GM12878 (cell line): Measurements from ENCODE around the gene MUC5AC. TPM values are rescaled to one million over a fixed set of nuclear protein-coding genes. Genes with fewer than 3 reads are reported as not detected.

Experiments used
- ATAC-seq: fragments of 200-7000 bp; cut with Tn5 transposase; 3 replicates; pipeline ENCODE4 v1.9.1; 2020; ENCODE audit warnings: mild to moderate bottlenecking, moderate library complexity
- BruUV-seq: library from RNA; stranded (reverse); fragments of 400-500 nt; replicated peaks from 2 replicates; lab custom pipeline; 2021; lab: Mats Ljungman, UMichigan
- CTCF ChIA-PET: fragments of 300-600 bp; sonication (Branson Sonifier 250); formaldehyde crosslinking; extraction: SDS; loops from one replicate; lab custom pipeline; 2021; ENCODE audit warnings: inconsistent platforms; lab: Yijun Ruan, JAX
- POLR2A ChIA-PET: fragments of 350-600 bp; formaldehyde crosslinking; extraction: SDS; loops from one replicate; lab custom pipeline; 2021; ENCODE audit warnings: inconsistent platforms; lab: Charles Lee
- RAD21 ChIA-PET: fragments of 300-600 bp; sonication (Branson Sonifier 250); formaldehyde crosslinking; loops from one replicate; lab custom pipeline; 2023; ENCODE audit warnings: antibody characterized with exemption; ENCODE audit not compliant: unreplicated experiment; lab: Charles Lee
- SMC1A ChIA-PET: fragments of 300-600 bp; sonication (Branson Sonifier 250); formaldehyde crosslinking; loops from one replicate; lab custom pipeline; 2023; ENCODE audit not compliant: unreplicated experiment, uncharacterized antibody; lab: Charles Lee
- DNase-seq: peaks from one replicate; pipeline ENCODE4 v3.0.0-alpha.2; 2011; ENCODE audit warnings: low read depth, low spot score
- FAIRE-seq: peaks from 3 replicates; lab custom pipeline; 2011; peaks lifted over from hg19 to GRCh38; lab: Jason Lieb, UNC
- H2AFZ ChIP-seq: 2 replicates; pipeline ENCODE4 v1.6.0; 2011; ENCODE audit warnings: low read depth, low read length, control low read depth; ENCODE audit not compliant: control insufficient read depth
- H3K27ac ChIP-seq: 2 replicates; pipeline ENCODE4 v1.5.1; 2011; ENCODE audit warnings: control low read depth; ENCODE audit not compliant: control insufficient read depth, insufficient read depth
- H3K27me3 ChIP-seq, 2 experiments: replicated peaks in 1 of 2; 2 replicates each; pipeline versions ENCODE4 v1.6.0 to v1.6.1; 2011; ENCODE audit warnings: low read length in 1 of 2; ENCODE audit not compliant: control insufficient read depth in 2 of 2, insufficient read depth in 2 of 2
- H3K36me3 ChIP-seq, 2 experiments: 2 replicates each; pipeline ENCODE4 v1.5.1; 2011; ENCODE audit warnings: low read length in 1 of 2; ENCODE audit not compliant: control insufficient read depth in 2 of 2, insufficient read depth in 2 of 2
- H3K4me1 ChIP-seq: 2 replicates; pipeline ENCODE4 v1.6.1; 2011; ENCODE audit warnings: mild to moderate bottlenecking, low read length, moderate library complexity, mixed read lengths; ENCODE audit not compliant: control insufficient read depth, insufficient read depth
- H3K4me2 ChIP-seq: 2 replicates; pipeline ENCODE4 v1.6.0; 2011; ENCODE audit warnings: control low read depth; ENCODE audit not compliant: control insufficient read depth, insufficient read depth
- H3K4me3 ChIP-seq: fragments of 200-600 bp; sonication (generic); 2 replicates; pipeline ENCODE4 v1.5.1; 2016
- H3K79me2 ChIP-seq: 2 replicates; pipeline ENCODE4 v1.6.0; 2011; ENCODE audit warnings: low read length; ENCODE audit not compliant: control insufficient read depth, insufficient read depth
- H3K9ac ChIP-seq: 2 replicates; pipeline ENCODE4 v1.8.0; 2011; ENCODE audit warnings: low read length, control low read depth, mixed read lengths; ENCODE audit not compliant: control insufficient read depth, insufficient read depth
- H3K9me3 ChIP-seq: replicated peaks from 3 replicates; pipeline ENCODE4 v1.5.1; 2011; ENCODE audit warnings: mild to moderate bottlenecking, low read length; ENCODE audit not compliant: control insufficient read depth, insufficient read depth
- H4K20me1 ChIP-seq: 2 replicates; pipeline ENCODE4 v1.6.0; 2011; ENCODE audit not compliant: control insufficient read depth, insufficient read depth
- CHD2 ChIP-seq: IDR thresholded peaks from 2 replicates; pipeline ENCODE4 v1.6.1; 2011; ENCODE audit warnings: low read depth, low read length, improper control_type of control experiment, borderline replicate concordance
- IRF4 ChIP-seq: IDR thresholded peaks from 2 replicates; pipeline ENCODE4 v1.6.1; 2011; ENCODE audit warnings: low read depth, low read length
- JUNB ChIP-seq: IDR thresholded peaks from 2 replicates; pipeline ENCODE4 v1.6.1; 2016; ENCODE audit warnings: antibody characterized with exemption, mild to moderate bottlenecking
- MTA3 ChIP-seq: IDR thresholded peaks from 2 replicates; pipeline ENCODE4 v1.6.1; 2012; ENCODE audit warnings: low read length, inconsistent platforms, borderline replicate concordance
- MXI1 ChIP-seq: fragments of 150-350 bp; IDR thresholded peaks from 2 replicates; pipeline ENCODE4 v1.6.1; 2011; ENCODE audit warnings: low read depth, mild to moderate bottlenecking, inconsistent platforms, low read length, improper control_type of control experiment
- NFYA ChIP-seq: IDR thresholded peaks from 2 replicates; pipeline ENCODE4 v1.6.1; 2011; ENCODE audit warnings: low read depth, mild to moderate bottlenecking, low read length, improper control_type of control experiment, borderline replicate concordance
- SP1 ChIP-seq: IDR thresholded peaks from one replicate; pipeline ENCODE4 v1.6.1; 2011; ENCODE audit warnings: low read depth, low read length
- STAT1 ChIP-seq: fragments of 450-650 bp; conservative IDR thresholded peaks from 2 replicates; pipeline ENCODE4 v1.6.1; 2014; ENCODE audit warnings: antibody characterized with exemption, mild to moderate bottlenecking
- ZNF207 ChIP-seq: fragments of 450-650 bp; IDR thresholded peaks from 2 replicates; pipeline ENCODE4 v1.6.1; 2014; ENCODE audit warnings: antibody characterized with exemption, mild to moderate bottlenecking, borderline replicate concordance
- WGBS: methylation state at CpG from one replicate; pipeline ENCODE4 v1.1.6; 2016; ENCODE audit warnings: low lambda C conversion rate; ENCODE audit not compliant: insufficient replicate concordance, insufficient coverage; ENCODE audit errors: missing lambda C conversion rate; 5-methylcytosine and 5-hydroxymethylcytosine counted together
- in situ Hi-C: fragments of 300-500 bp; cut with MboI; formaldehyde crosslinking; loops from 9 replicates; pipeline ENCODE4 v1.14.3; 2018; ENCODE audit warnings: mixed read lengths
- intact Hi-C: fragments of 100-400 bp; cut with micrococcal nuclease; formaldehyde crosslinking; loops from one replicate; pipeline ENCODE4 v1.14.2; 2022; ENCODE audit not compliant: unreplicated experiment
- polyA plus RNA-seq, 11 experiments: library from polyadenylated mRNA; depleted of rRNA in 4 of 11; unstranded in 6 of 11; stranded (reverse) in 5 of 11; fragments of >200 nt; fragmentation: Nextera tagmentation in 4 of 11; fragmentation: Illumina TruSeq in 1 of 11; extraction: Ambion mirVana in 4 of 11; extraction: Trizol in 1 of 11; gene quantifications; 1 replicate in 1 of 11; 2 replicates in 10 of 11; pipeline versions ENCODE4 v1.2.1 to v1.2.3, GENCODE V29; 2011 to 2016; ENCODE audit warnings: inconsistent platforms in 2 of 11, missing spikeins in 2 of 11, low read depth in 1 of 11
- total RNA-seq, 4 experiments: library from RNA; depleted of rRNA in 3 of 4; stranded (reverse); fragments of >200 nt in 3 of 4; fragmentation: Illumina TruSeq in 1 of 4; extraction: Trizol in 1 of 4; gene quantifications; 2 replicates each; pipeline versions ENCODE4 v1.2.1 to v1.2.3, GENCODE V29; 2013 to 2021
- TF ChIP-seq, protein P1 (sequence below): fragments of 450-650 bp; IDR thresholded peaks from 2 replicates; pipeline ENCODE4 v1.6.1; 2016; ENCODE audit warnings: mild to moderate bottlenecking, moderate library complexity, borderline replicate concordance

The MUC5AC gene
- total and polyA plus RNA-seq, 10 of the 15 experiments (the other 5 are each of a cell fraction or from before 2014, with no cell fraction given): under 0.01 to 0.01 TPM; not detected in 8

GRCh38 chr11:1219834-1220815 lies 62.4 kb downstream of the MUC5AC start:
- BruUV-seq: no TSS peak
- 45% methylated on average over 45 of the region's 48 CpGs for WGBS
- ChIA-PET SMC1A (no interaction called here), CTCF (no interaction called here), RAD21 (no interaction called here), POLR2A (interaction anchor here (0.6 kb wide), 1 partner anchor 394 kb away, joined by 6 read pairs; no protein-coding TSS in a partner anchor)
- no peak for TF ChIP-seq SP1
- Histone ChIP-seq H3K79me2 (no peaks in the 10 kb centered on the region), H3K9me3 (no peaks in the 10 kb centered on the region), H3K27ac (no peak overlapping the region), H3K9ac (no peak overlapping the region), H3K4me1 (no peaks in the 10 kb centered on the region), H2AFZ (no peak overlapping the region), H3K36me3 (no peaks in the 10 kb centered on the region), H3K4me2 (no peak overlapping the region), H3K27me3 (no peaks in the 10 kb centered on the region), H3K4me3 (no peak overlapping the region), H4K20me1 (no peaks in the 10 kb centered on the region)
- in situ Hi-C loops: no loop called here
- intact Hi-C loops: no loop called here
- DNase-seq: no peak
- no peak for FAIRE-seq
- no peak for ATAC-seq

DNA sequence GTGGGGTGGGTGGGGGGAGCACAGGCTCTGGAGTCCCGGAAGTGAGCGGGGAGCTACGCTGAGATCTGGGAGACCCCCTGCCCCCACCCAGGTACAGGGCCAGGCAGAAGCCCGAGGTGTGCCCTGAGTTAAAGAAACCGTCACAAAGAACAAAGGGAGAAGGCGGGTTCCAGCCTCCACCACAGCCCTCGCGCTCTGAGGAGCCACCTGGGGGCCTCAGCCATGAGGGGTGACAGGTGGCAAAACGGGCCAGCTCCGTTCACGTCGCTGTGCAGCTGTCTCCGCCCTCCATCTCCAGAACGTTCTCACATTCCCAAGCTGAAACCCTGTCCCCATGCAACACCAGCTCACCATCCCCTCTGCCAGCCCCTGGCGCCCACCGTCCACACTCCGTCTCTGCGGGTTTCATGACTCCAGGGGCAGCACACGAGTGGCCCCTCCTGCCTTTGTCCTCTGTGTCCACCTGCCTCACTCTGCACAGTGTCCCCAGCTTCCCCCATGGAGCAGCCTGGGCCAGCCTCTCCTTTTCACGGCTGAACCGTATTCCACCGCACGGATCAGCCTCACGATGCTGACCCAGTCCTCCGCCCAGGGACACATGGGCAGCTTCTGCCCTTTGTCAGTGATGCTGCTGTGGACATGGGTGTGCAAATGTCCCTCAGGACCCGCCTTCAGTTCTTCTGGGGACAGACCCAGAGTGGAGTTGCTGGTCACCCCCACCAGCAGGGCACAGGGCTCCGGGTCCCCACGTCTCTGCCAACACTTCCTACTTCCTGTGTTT lies 63.4 kb downstream of the MUC5AC start:
- WGBS: 43% methylated on average over 28 of the region's 28 CpGs
- Histone ChIP-seq H3K9me3 (no peaks in the 10 kb centered on the region), H4K20me1 (no peaks in the 10 kb centered on the region), H3K27ac (no peak overlapping the region), H3K4me1 (no peaks in the 10 kb centered on the region), H2AFZ (no peak overlapping the region), H3K4me2 (no peak overlapping the region), H3K4me3 (no peak overlapping the region), H3K9ac (no peak overlapping the region), H3K27me3 (no peaks in the 10 kb centered on the region), H3K79me2 (no peaks in the 10 kb centered on the region), H3K36me3 (no peaks in the 10 kb centered on the region)
- in situ Hi-C loops (no loop called here), intact Hi-C loops (no loop called here)
- POLR2A ChIA-PET: interaction anchor here (0.6 kb wide), 1 partner anchor 393 kb away, joined by 6 read pairs; no protein-coding TSS in a partner anchor
- BruUV-seq: no TSS peak
- SMC1A ChIA-PET: no interaction called here
- CTCF ChIA-PET: no interaction called here
- ATAC-seq (no peak), DNase-seq (no peak), FAIRE-seq (no peak)
- RAD21 ChIA-PET: no interaction called here
- TF ChIP-seq STAT1 (no peak), MTA3 (no peak), CHD2 (no peak), NFYA (no peak), JUNB (no peak), ZNF207 (no peak), MXI1 (no peak), IRF4 (no peak)
- TF ChIP-seq, protein P1, sequence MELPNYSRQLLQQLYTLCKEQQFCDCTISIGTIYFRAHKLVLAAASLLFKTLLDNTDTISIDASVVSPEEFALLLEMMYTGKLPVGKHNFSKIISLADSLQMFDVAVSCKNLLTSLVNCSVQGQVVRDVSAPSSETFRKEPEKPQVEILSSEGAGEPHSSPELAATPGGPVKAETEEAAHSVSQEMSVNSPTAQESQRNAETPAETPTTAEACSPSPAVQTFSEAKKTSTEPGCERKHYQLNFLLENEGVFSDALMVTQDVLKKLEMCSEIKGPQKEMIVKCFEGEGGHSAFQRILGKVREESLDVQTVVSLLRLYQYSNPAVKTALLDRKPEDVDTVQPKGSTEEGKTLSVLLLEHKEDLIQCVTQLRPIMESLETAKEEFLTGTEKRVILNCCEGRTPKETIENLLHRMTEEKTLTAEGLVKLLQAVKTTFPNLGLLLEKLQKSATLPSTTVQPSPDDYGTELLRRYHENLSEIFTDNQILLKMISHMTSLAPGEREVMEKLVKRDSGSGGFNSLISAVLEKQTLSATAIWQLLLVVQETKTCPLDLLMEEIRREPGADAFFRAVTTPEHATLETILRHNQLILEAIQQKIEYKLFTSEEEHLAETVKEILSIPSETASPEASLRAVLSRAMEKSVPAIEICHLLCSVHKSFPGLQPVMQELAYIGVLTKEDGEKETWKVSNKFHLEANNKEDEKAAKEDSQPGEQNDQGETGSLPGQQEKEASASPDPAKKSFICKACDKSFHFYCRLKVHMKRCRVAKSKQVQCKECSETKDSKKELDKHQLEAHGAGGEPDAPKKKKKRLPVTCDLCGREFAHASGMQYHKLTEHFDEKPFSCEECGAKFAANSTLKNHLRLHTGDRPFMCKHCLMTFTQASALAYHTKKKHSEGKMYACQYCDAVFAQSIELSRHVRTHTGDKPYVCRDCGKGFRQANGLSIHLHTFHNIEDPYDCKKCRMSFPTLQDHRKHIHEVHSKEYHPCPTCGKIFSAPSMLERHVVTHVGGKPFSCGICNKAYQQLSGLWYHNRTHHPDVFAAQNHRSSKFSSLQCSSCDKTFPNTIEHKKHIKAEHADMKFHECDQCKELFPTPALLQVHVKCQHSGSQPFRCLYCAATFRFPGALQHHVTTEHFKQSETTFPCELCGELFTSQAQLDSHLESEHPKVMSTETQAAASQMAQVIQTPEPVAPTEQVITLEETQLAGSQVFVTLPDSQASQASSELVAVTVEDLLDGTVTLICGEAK: no peak
